GM12872 (cell line): ENCODE results near the gene LENEP.

ENCODE experiments used
- CTCF ChIP-seq: IDR thresholded peaks from 3 replicates; pipeline ENCODE4 v1.5.1; 2011; ENCODE audit warnings: low read depth, mild to moderate bottlenecking, low read length, moderate library complexity; ENCODE audit not compliant: insufficient read depth

Gene LENEP

GRCh38 chr1:155037043-155037442 is 43.7 kb downstream of the LENEP start:
- TF ChIP-seq CTCF: no peak

- TF ChIP-seq CTCF: no peak
These were observed 44.6 kb downstream of the LENEP start for GRCh38 chr1:155037851-155038441.

GRCh38 chr1:155038602-155039307 is 45.4 kb downstream of the LENEP start:
- no peak for TF ChIP-seq CTCF

GRCh38 chr1:155039308-155039669 is 45.9 kb downstream of the LENEP start:
- no peak for TF ChIP-seq CTCF

- TF ChIP-seq CTCF: no peak
These were observed 47.1 kb downstream of the LENEP start for GRCh38 chr1:155040358-155041093.

GRCh38 chr1:155042789-155043188 is 49.4 kb downstream of the LENEP start:
- TF ChIP-seq CTCF: no peak

GRCh38 chr1:155043301-155043702 is 49.9 kb downstream of the LENEP start:
- no peak for TF ChIP-seq CTCF
